Adrenal gland (tissue), 12 donors: Measurements from ENCODE around the gene CLCNKB. TPM values are rescaled to one million over a fixed set of nuclear protein-coding genes. Genes with fewer than 3 reads are reported as not detected.
A peak's percentile ranks its signal among the peaks of the same experiment; 100 is the strongest.

Experiments used
- DNase-seq, 7 donors: peaks; one replicate each; pipeline ENCODE4 v3.0.0-alpha.2; 2019 to 2020
- H3K27ac ChIP-seq, 5 donors: fragments of 200-600 bp; sonication (generic) in 4 of 5; 1 replicate in 3 of 5; 2 replicates in 2 of 5; pipeline versions ENCODE4 v1.5.1 to v1.8.0; 2016 to 2020; ENCODE audit warnings: mild to moderate bottlenecking in 1 of 5
- H3K27me3 ChIP-seq: fragments of 200-600 bp; 2 replicates; pipeline ENCODE4 v1.8.0; 2021
- H3K36me3 ChIP-seq, 2 donors: fragments of 200-600 bp; replicated peaks in 1 of 2; 1 replicate in 1 of 2; 2 replicates in 1 of 2; pipeline versions ENCODE4 v1.5.1 to v1.8.0; 2018 to 2022
- H3K4me1 ChIP-seq, 2 donors: fragments of 200-600 bp; replicated peaks in 1 of 2; 1 replicate in 1 of 2; 2 replicates in 1 of 2; pipeline versions ENCODE4 v1.5.1 to v1.8.0; 2018 to 2021
- H3K4me3 ChIP-seq, 4 donors: fragments of 200-600 bp; sonication (generic) in 3 of 4; one replicate each; pipeline ENCODE4 v1.5.1; 2016 to 2018
- H3K9me3 ChIP-seq, 3 donors: fragments of 200-600 bp; sonication (generic) in 1 of 3; replicated peaks in 1 of 3; 1 replicate in 2 of 3; 2 replicates in 1 of 3; pipeline versions ENCODE4 v1.5.1 to v1.8.0; 2016 to 2021
- POLR2A ChIP-seq, 2 donors: fragments of 450-650 bp; IDR thresholded peaks; one replicate each; pipeline ENCODE4 v1.6.1; 2017; ENCODE audit warnings: antibody characterized with exemption in 2 of 2, mild to moderate bottlenecking in 2 of 2, moderate library complexity in 1 of 2
- WGBS, 4 donors: extraction: QIAGEN DNeasy Blood & Tissue Kit in 2 of 4; methylation state at CpG; one replicate each; pipeline versions ENCODE4 v1.1.5 to v1.1.7; 2013 to 2017; 5-methylcytosine and 5-hydroxymethylcytosine counted together
- intact Hi-C, 2 donors: fragments of 100-400 bp; cut with DNase I; formaldehyde crosslinking; loops; one replicate each; pipeline versions ENCODE4 v1.14.1 to v1.15.0; 2022 to 2023
- polyA plus RNA-seq, 3 donors: library from polyadenylated mRNA; stranded (reverse); fragments of 200-250 nt in 2 of 3; fragments of 350-450 nt in 1 of 3; fragmentation: Illumina TruSeq in 1 of 3; extraction: RNeasy Lipid Tissue Mini Kit (QIAGEN cat#74804) in 1 of 3; gene quantifications; one replicate each; pipeline ENCODE4 v1.2.3, GENCODE V29; 2013 to 2014
- total RNA-seq, 9 donors: library from RNA; depleted of rRNA in 4 of 9; stranded (reverse); fragments of >200 nt in 4 of 9; fragments of 120-200 nt in 1 of 9; fragmentation: NEBNext Ultra II Directional in 1 of 9; extraction: Animal tissue kit (Norgen Biotek cat#: 25700) in 1 of 9; gene quantifications; one replicate each; pipeline versions ENCODE4 v1.1.0 to v1.2.4, GENCODE V29; 2013 to 2023
- TF ChIP-seq, protein P1 (sequence below), 6 experiments: fragments of 450-650 bp in 4 of 6; fragments of 200-600 bp in 2 of 6; sonication (generic) in 1 of 6; IDR thresholded peaks; 1 replicate in 5 of 6; 2 replicates in 1 of 6; pipeline versions ENCODE4 v1.5.1 to v1.8.0; 2016 to 2021; ENCODE audit warnings: antibody characterized with exemption in 6 of 6, mild to moderate bottlenecking in 2 of 6, moderate library complexity in 1 of 6
- donor health status: healthy with polysubstance abuse.
- donor health status: Bipolar disorder and iron deficiency.
- donor health status: DM: yes; HTN: yes; CAD: no.
- donor health status: DM: no; HTN: no; CAD: no.
- donor health status: DM: no; HTN: no; CAD: no.
- donor health status: DM: yes; HTN: yes; CAD: no.

The CLCNKB gene
- total and polyA plus RNA-seq, 12 donors = 0.67 to 9.9 (median 2.6) TPM

DNA sequence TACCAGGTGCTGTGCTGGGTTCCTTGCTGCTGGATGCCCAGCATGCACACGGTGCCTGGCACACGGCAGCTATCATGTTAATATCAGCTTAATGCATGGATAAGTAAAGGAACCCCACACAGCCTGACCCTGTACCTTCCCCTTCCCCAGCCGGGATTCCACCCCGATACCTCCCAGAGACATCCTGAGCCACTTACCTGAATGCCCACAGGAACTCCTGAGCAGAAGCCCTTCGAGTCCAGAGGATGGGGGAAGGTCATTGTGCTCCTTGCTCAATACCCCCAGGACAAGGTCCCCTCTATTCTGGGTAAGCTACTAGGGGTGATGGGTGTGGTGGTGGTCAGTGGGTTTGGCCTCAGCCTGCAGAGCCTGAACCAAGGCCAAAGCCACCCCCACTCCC is 28.5 kb downstream of the CLCNKB start:
- no peak for TF ChIP-seq POLR2A (IDR thresholded peaks at IDR 0.05)
- TF ChIP-seq, protein P1, sequence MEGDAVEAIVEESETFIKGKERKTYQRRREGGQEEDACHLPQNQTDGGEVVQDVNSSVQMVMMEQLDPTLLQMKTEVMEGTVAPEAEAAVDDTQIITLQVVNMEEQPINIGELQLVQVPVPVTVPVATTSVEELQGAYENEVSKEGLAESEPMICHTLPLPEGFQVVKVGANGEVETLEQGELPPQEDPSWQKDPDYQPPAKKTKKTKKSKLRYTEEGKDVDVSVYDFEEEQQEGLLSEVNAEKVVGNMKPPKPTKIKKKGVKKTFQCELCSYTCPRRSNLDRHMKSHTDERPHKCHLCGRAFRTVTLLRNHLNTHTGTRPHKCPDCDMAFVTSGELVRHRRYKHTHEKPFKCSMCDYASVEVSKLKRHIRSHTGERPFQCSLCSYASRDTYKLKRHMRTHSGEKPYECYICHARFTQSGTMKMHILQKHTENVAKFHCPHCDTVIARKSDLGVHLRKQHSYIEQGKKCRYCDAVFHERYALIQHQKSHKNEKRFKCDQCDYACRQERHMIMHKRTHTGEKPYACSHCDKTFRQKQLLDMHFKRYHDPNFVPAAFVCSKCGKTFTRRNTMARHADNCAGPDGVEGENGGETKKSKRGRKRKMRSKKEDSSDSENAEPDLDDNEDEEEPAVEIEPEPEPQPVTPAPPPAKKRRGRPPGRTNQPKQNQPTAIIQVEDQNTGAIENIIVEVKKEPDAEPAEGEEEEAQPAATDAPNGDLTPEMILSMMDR (IDR thresholded peaks at IDR 0.05) = no peak
- intact Hi-C loops = no loop called here
- Histone ChIP-seq H3K4me3 (no peak overlapping the region), H3K36me3 (no peaks in the 10 kb centered on the region), H3K27me3 (no peaks in the 10 kb centered on the region), H3K27ac (no peak overlapping the region), H3K9me3 (no peaks in the 10 kb centered on the region), H3K4me1 (peaks cover 43 to 54% of the 10 kb centered on the region in 2 donors)
- no peak for DNase-seq
- WGBS, 4 donors = 70 to 79% (median 77%) methylated on average over 2 to 5 of the region's 5 CpGs

DNA sequence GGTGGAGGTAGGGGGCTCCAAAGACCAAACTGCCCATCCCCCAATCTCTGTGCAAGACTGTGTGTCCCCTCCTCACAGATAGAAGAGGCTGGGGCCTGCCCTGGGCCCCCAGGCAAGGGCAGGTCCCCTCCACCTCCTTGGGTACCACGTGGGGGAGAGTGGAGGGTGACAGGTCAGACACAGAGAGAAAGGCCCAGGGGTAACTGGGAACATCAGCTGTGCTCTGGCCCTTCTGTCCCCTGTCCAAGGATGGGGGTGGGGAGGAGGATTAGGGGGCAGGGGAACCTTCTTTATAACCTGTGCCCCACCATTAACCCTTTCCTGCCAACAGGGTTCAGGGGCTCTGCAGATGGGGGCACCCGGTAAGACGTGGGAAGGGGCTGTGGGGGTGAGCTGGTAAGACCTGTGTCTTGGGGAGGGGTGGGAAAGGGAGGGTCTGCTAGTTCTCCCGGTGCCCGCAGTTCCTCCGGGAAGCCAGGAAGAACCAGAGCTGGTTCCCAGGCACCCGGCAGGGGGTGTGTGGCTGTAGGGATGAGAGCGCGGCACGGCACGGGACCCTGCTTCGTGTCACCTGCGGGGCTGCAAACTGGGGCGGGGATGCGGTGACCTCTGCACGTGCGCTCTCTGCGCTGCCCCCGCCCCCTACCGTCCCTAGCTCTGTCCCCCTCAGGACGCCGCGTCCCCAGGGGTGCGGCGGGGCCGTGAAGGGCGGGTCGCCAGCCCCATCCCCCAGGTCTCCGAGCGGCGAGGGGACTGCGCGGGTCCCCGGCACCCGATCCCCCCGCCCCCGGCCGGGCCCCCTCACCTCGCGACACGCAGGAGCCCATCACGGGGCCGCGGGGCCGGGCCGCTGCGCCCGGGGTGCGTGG is 29.3 kb downstream of the CLCNKB start:
- Histone ChIP-seq H3K4me3 (peak overlapping the region in 2 of 4 donors; percentile 19 to 75), H3K9me3 (no peaks in the 10 kb centered on the region), H3K27me3 (no peaks in the 10 kb centered on the region), H3K36me3 (no peaks in the 10 kb centered on the region), H3K27ac (peak overlapping the region in 2 of 5 donors; percentile 72 to 81), H3K4me1 (peaks cover 39 to 51% of the 10 kb centered on the region in 2 donors)
- intact Hi-C loops = no loop called here
- TF ChIP-seq, protein P1 (IDR thresholded peaks at IDR 0.05) = peak in 1 of 6 experiments; percentile 4
- no peak for TF ChIP-seq POLR2A (IDR thresholded peaks at IDR 0.05)
- WGBS, 4 donors = 6 to 12% (median 7%) methylated on average over 3 to 48 of the region's 49 CpGs
- DNase-seq = peak in 4 of 7 donors; percentile 35 to 70 (median 65)

DNA sequence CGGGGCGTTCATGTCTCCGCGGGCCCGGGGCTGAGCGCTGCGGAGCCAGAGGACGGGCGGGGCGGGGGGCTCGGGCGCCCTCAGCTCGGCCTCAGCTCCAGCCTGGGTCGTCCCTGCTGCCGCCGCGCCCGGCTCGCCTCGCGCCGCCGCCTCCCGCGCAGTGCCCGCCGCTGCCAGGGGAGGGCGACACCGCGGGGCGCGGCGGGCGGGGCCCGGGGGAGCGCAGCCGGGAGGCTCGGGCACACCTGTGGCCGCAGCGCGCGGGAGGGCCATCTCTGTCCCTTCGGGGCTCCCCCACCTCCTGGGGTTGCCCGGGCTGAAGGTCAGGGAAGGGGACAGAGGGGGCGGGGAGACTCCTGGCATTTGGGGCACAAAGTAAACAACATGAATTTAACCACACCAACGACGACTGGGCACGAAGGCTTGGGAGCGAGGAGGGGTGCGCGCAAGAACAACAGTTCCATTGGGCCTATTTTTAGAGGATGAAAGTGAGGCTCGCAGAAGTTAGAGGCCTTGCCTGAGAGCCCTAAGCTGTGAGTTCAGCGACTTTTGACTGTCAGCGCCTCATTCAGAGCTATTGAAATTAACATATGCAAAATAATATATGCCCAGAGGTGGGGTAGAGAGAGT is 30.0 kb downstream of the CLCNKB start, which contains the start of gene FAM131C:
FAM131C (minus strand) TSS at position 162 of the 630 bp plus-strand sequence. CDS start 209 bp downstream, outside the sequence.
- intact Hi-C loops = no loop called here
- 2 to 8% (median 2%) methylated on average over 9 to 54 of the region's 54 CpGs for WGBS, 4 donors

More for the DNA sequence above, 30.0 kb downstream of the CLCNKB start, which contains the start of gene FAM131C:
- Histone ChIP-seq H3K4me3 (peak within 1 kb of the TSS in 2 of 4 donors; percentile 19 to 75), H3K27me3 (no peaks in the 10 kb centered on the region), H3K36me3 (no peaks in the 10 kb centered on the region), H3K27ac (peak within 1 kb of the TSS in 2 of 5 donors; percentile 72 to 81), H3K4me1 (peaks cover 32 to 43% of the 10 kb centered on the region in 2 donors), H3K9me3 (no peaks in the 10 kb centered on the region)
- peak in 4 of 7 donors; percentile 45 to 59 (median 58) for DNase-seq
- TF ChIP-seq POLR2A (IDR thresholded peaks at IDR 0.05) = no peak
- TF ChIP-seq, protein P1 (IDR thresholded peaks at IDR 0.05) = peak in 3 of 6 experiments; percentile 43 to 79 (median 54)
